Measurements from ENCODE around the gene MAGEC2. TPM values are rescaled to one million over a fixed set of nuclear protein-coding genes. Genes with fewer than 3 reads are reported as not detected.

The MAGEC2 gene, protein sequence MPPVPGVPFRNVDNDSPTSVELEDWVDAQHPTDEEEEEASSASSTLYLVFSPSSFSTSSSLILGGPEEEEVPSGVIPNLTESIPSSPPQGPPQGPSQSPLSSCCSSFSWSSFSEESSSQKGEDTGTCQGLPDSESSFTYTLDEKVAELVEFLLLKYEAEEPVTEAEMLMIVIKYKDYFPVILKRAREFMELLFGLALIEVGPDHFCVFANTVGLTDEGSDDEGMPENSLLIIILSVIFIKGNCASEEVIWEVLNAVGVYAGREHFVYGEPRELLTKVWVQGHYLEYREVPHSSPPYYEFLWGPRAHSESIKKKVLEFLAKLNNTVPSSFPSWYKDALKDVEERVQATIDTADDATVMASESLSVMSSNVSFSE
- total RNA-seq (not detected), total RNA-seq (0 to 0.09 (median 0) reads per million in 172 experiments)
- polyA plus RNA-seq (2013, experiment 1 of 2), result not detected
- polyA plus RNA-seq (2013, experiment 2 of 2), result not detected

DNA sequence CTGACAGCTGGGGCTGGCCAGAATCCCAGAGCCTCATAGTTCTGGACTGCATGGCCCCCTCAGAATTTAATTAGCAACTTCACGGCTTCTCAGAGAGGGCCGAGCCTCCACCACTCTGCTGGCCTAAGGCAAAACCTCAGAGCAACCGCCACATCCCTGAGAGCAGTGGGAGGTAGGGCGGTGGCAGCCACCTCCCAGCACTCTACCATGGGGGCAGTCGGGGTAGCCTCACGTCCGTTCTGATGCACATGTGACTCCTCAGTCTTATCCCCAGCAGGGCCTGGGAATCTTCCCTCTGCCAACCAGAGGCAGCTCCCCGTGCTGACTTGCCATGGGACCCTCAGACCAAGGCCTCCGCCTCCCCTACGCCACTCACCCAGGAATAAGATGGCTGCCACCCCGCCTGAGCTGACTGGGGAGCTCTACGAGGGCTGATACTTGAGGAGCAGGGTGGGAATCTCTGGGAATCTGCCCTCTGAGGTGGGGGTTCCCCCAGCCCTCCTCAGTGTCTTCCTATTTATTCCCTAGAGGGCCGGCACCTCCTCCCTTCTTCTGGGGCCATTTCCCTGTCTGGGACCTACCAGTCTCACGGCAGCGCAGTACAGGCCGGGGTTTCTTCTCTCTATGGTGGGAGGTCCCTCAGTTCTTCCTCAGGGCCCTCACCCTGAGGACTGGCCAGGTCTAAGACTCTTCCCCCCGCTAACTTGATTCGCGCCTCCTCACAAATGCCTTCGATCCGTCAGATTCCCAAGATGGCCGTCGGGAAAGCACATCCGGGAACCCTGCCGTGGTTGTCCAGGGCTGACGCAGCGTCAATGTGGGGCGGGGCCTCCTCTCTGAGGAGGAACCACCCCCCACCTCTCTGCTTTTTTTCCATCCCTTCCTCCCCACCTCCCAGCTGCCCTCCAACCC is at the start of gene MAGEC2:
Gene MAGEC2 (minus strand): TSS at position 769 of the 912 bp plus-strand sequence. CDS start 1,303 bp downstream, outside the sequence.
- Histone ChIP-seq H3K27ac (ENCODE audit: low read depth in 1 of 2, low read length in 2 of 2) (no peak within 1 kb of the TSS), H3K27me3 (ENCODE audit: control insufficient read depth in 1 of 2, insufficient read depth in 2 of 2, low read length in 2 of 2) (no peaks in the 10 kb centered on the region), H3K9me3 (ENCODE audit: control insufficient read depth in 1 of 2, insufficient read depth in 1 of 2, low read length in 2 of 2) (peaks cover 0 to 27% of the 10 kb centered on the region in 2 experiments), H3K4me3 (ENCODE audit: low read length) (no peak within 1 kb of the TSS), H3K4me1 (ENCODE audit: insufficient read depth, low read length) (no peaks in the 10 kb centered on the region), H3K36me3 (ENCODE audit: insufficient read depth, low read length) (no peaks in the 10 kb centered on the region)
- H3K9me3 Mint-ChIP-seq, result no peaks in the 10 kb centered on the region
- no peaks in the 10 kb centered on the region for H3K36me3 Mint-ChIP-seq (ENCODE audit: low read depth)
- DNase-seq (no peak), ATAC-seq (ENCODE audit: poor library complexity) (no peak)
- ChIA-PET CTCF (no interaction called here), POLR2A (no interaction called here)
- no peak within 1 kb of the TSS for H3K27ac Mint-ChIP-seq
- H3K4me3 Mint-ChIP-seq, result no peak within 1 kb of the TSS
- TF ChIP-seq, protein P1, sequence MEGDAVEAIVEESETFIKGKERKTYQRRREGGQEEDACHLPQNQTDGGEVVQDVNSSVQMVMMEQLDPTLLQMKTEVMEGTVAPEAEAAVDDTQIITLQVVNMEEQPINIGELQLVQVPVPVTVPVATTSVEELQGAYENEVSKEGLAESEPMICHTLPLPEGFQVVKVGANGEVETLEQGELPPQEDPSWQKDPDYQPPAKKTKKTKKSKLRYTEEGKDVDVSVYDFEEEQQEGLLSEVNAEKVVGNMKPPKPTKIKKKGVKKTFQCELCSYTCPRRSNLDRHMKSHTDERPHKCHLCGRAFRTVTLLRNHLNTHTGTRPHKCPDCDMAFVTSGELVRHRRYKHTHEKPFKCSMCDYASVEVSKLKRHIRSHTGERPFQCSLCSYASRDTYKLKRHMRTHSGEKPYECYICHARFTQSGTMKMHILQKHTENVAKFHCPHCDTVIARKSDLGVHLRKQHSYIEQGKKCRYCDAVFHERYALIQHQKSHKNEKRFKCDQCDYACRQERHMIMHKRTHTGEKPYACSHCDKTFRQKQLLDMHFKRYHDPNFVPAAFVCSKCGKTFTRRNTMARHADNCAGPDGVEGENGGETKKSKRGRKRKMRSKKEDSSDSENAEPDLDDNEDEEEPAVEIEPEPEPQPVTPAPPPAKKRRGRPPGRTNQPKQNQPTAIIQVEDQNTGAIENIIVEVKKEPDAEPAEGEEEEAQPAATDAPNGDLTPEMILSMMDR (IDR thresholded peaks at IDR 0.05), result no peak
- intact Hi-C loops (cut with DNase I, micrococcal nuclease), result no loop called here
- no peaks in the 10 kb centered on the region for H3K4me1 Mint-ChIP-seq (ENCODE audit: low read depth)
- no peaks in the 10 kb centered on the region for H3K27me3 Mint-ChIP-seq

DNA sequence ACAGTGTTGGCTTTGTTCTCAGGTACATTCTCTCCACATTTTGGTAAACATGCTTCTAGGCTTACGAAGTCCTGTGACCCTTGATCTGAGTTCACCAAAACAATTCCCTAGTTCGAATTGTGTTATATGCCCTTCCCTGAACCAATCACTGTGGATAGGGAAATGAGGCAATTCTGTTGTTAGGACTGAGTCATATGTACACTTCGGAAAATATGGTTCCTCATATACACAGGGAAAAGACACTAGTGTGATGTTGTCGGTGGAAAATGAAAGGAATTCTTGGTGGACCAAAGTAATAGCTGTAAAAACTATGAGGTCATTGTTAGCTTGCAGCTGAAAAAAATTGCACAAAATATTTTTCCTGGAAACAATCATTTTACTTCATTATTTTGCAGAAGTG is 46.6 kb upstream of the MAGEC2 start:
- H3K4me1 ChIP-seq (ENCODE audit: insufficient read depth, low read length), result no peaks in the 10 kb centered on the region
- intact Hi-C loops (cut with DNase I, micrococcal nuclease), result no loop called here
- Mint-ChIP-seq H3K27ac (no peak overlapping the region), H3K4me1 (ENCODE audit: low read depth) (no peaks in the 10 kb centered on the region), H3K4me3 (no peak overlapping the region), H3K9me3 (no peaks in the 10 kb centered on the region), H3K27me3 (no peaks in the 10 kb centered on the region), H3K36me3 (ENCODE audit: low read depth) (no peaks in the 10 kb centered on the region)
- H3K27me3 ChIP-seq (ENCODE audit: control insufficient read depth in 1 of 2, insufficient read depth in 2 of 2, low read length in 2 of 2), result no peaks in the 10 kb centered on the region
- CTCF ChIA-PET, result no interaction called here
- peaks cover 0 to 4% of the 10 kb centered on the region in 2 experiments for H3K9me3 ChIP-seq (ENCODE audit: control insufficient read depth in 1 of 2, insufficient read depth in 1 of 2, low read length in 2 of 2)
- no peak overlapping the region for H3K27ac ChIP-seq (ENCODE audit: low read depth in 1 of 2, low read length in 2 of 2)
- DNase-seq, result no peak
- H3K4me3 ChIP-seq (ENCODE audit: low read length), result no peak overlapping the region
- ATAC-seq (ENCODE audit: poor library complexity), result no peak
- TF ChIP-seq, protein P1 (IDR thresholded peaks at IDR 0.05), result no peak
- POLR2A ChIA-PET, result no interaction called here
- no peaks in the 10 kb centered on the region for H3K36me3 ChIP-seq (ENCODE audit: insufficient read depth, low read length)

DNA sequence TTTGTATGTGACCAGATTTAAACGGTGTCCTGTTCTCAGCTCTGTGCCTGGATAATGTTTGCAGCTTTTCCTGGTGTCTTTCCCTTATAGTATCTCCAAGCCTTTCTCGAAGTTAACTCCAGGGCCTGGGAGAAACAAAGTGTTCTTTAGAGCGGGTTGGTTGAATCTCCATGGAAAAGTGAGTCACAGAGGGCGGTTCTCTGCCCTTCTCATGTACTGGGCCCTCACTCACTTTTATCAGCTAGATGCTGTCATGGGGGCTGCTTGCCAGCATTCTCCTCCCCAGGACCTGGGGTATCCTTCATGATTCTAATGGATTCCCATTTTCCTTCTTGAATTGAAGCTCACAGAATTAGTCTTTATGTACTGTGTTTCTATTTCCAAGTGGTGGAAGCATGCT is 46.1 kb upstream of the MAGEC2 start:
- ChIA-PET CTCF (no interaction called here), POLR2A (no interaction called here)
- Mint-ChIP-seq H3K4me3 (no peak overlapping the region), H3K27me3 (no peaks in the 10 kb centered on the region), H3K9me3 (no peaks in the 10 kb centered on the region), H3K27ac (no peak overlapping the region), H3K36me3 (ENCODE audit: low read depth) (no peaks in the 10 kb centered on the region), H3K4me1 (ENCODE audit: low read depth) (no peaks in the 10 kb centered on the region)
- Histone ChIP-seq H3K4me1 (ENCODE audit: insufficient read depth, low read length) (no peaks in the 10 kb centered on the region), H3K9me3 (ENCODE audit: control insufficient read depth in 1 of 2, insufficient read depth in 1 of 2, low read length in 2 of 2) (peaks cover 0 to 4% of the 10 kb centered on the region in 2 experiments), H3K27ac (ENCODE audit: low read depth in 1 of 2, low read length in 2 of 2) (no peak overlapping the region), H3K4me3 (ENCODE audit: low read length) (no peak overlapping the region), H3K36me3 (ENCODE audit: insufficient read depth, low read length) (no peaks in the 10 kb centered on the region), H3K27me3 (ENCODE audit: control insufficient read depth in 1 of 2, insufficient read depth in 2 of 2, low read length in 2 of 2) (no peaks in the 10 kb centered on the region)
- TF ChIP-seq, protein P1 (IDR thresholded peaks at IDR 0.05), result no peak
- ATAC-seq (ENCODE audit: poor library complexity) (no peak), DNase-seq (no peak)
- intact Hi-C loops (cut with DNase I, micrococcal nuclease), result no loop called here
